GM21717 (cell line): ENCODE data around the gene ARID4B.
"Not testable (repeated sequence)": the region's sequence is repeated elsewhere in the genome, so short reads cannot be mapped to it uniquely, and the experiment has no call there.

ENCODE experiments used
- ATAC-seq: cut with Tn5 transposase; IDR thresholded peaks from one replicate; pipeline ENCODE4 v1.9.1; 2021; ENCODE audit warnings: mild to moderate bottlenecking, moderate library complexity; ENCODE audit not compliant: unreplicated experiment

Gene ARID4B

DNA sequence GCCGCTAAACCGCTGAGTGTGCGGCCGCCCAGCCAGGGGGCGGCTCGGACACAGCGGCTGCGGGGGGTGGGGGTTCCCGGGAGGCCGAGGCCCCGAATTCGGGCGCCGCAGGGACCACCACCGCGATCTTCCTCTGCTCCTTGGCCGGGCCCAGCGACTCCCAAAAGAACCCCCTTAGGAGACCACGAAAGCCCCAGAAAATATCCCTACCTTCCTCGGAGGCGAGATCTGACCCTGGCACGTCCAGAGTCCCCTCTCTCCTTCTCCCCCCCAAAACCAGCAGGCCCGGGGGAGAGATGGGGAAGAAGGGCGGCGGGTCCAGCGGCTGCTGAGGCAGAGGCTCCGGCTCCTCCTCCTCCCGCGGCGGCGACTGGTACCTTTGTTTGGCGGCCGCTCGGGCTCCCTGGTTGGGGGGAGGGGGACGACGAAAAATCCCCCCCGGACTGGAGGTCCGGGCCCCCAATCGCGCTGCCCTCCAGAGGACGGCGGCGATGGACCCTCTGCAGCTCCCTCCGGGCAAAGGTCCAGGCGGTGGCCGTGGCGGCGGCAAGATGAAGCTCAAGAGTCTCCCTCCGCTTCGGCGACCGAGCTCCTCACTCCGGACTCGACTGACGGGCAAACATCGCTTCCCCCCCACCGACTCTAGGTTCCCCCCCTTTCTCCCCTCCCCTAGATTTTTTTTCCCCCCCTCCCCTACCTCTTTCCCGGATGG lies at the start of gene ARID4B:
Gene ARID4B, minus strand, starts transcription at position 621 of the 712 bp plus-strand sequence. CDS start 1,260 bp downstream, outside the sequence.
- peak; percentile 12 for ATAC-seq

DNA sequence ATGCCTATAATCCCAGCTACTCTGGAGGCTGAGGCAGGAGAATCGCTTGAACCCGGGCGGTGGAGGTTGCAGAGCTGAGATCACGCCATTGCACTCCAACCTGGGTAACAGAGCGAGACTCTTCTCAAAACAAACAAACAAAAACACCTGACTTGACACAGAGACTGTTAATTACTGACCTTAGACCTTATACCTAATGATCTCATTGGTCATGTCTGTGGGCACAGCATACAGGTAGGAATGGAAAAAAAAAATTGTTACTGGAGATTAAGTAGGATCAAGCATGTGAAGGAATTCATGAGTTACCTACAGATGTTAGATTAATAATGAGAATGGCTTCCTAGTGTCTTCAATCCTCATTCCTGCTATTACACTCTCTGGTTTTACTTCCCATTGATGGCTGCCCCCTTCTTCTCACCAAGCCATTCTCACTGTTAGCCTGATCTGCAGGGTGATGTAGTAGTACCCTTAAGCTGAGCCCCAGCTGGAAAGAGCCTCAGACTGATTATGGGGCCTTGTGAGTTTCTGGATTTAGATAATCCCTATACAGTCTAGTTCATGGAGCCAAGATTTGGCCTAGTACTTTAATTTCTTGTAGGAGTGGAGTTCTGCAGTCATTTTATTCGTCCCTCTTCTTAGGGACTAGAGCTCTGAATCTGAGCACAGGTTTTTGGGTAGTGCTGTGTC lies 48.1 kb upstream of the ARID4B start:
- ATAC-seq = no peak

DNA sequence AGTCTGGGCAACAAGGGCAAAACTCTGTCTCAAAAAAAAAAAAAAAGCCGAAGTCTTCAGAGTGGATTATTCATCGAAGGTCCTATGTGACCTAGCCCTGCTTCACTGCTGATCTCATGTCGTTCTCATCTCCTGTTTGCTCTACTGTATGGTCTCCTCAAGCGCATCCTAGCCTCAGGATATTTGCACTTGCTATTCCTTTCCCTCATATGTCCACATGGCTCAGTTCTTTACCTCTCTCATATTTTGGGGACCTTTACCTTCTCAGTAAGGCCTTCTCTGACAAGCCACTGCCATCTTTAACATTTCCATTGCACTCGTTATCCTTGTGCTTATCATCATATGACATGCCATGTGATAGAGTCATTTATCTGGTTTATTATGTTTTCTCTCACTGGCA lies 41.8 kb upstream of the ARID4B start:
- ATAC-seq = no peak

DNA sequence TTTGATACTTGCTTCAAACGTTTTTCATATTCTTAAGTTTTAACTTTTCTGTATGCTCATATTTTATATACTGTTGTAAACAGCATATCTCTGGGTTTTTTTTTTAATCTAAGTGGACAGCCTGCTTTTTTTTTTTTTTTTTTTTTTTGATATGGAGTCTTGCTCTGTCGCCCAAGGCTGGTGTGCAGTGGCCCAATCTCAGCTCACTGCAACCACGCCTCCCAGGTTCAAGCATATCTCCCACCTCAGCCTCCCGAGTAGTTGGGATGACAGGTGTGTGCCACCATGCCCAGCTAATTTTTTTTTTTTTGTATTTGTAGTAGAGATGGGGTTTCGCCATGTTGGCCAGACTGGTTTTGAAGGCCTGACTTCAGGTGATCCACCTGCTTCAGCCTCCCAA lies 40.4 kb upstream of the ARID4B start:
- no peak for ATAC-seq

GRCh38 chr1:235367000-235367908 lies 39.3 kb upstream of the ARID4B start, which contains the start of gene TBCE:
TBCE (plus strand) TSS chr1:235367427; CDS start chr1:235380050, 12,623 bp downstream.
- peak; percentile 100 for ATAC-seq

DNA sequence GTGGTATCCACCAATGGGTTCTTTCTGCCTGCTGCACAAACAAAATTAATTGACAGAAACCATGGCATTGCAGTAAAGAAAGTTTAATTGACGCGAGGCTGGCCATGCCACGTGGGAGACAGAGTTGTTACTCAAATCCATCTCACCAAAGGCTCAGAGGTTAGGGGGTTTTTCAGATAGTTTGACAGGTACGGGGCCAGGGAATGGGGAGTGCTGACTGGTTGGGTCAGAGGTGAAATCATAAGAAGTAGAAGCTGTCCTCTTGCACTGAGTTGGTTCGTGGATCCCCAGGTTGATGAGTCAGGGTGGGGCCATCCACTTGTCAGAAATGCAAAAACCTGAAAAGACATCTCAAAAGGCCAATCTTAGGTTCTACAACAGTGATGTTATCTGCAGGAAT lies 38.3 kb upstream of the ARID4B start:
- ATAC-seq = no peak

GRCh38 chr1:235364189-235364588 lies 36.2 kb upstream of the ARID4B start:
- ATAC-seq = not testable (repeated sequence)

- no peak for ATAC-seq
These were observed 30.9 kb upstream of the ARID4B start for GRCh38 chr1:235358899-235359298.

GRCh38 chr1:235357485-235358373 lies 29.8 kb upstream of the ARID4B start:
- no peak for ATAC-seq

- no peak for ATAC-seq
These were observed 23.9 kb upstream of the ARID4B start for GRCh38 chr1:235351898-235352297.

GRCh38 chr1:235351441-235351840 lies 23.5 kb upstream of the ARID4B start:
- ATAC-seq = no peak

- no peak for ATAC-seq
These were observed 15.7 kb upstream of the ARID4B start for GRCh38 chr1:235343726-235344125.

DNA sequence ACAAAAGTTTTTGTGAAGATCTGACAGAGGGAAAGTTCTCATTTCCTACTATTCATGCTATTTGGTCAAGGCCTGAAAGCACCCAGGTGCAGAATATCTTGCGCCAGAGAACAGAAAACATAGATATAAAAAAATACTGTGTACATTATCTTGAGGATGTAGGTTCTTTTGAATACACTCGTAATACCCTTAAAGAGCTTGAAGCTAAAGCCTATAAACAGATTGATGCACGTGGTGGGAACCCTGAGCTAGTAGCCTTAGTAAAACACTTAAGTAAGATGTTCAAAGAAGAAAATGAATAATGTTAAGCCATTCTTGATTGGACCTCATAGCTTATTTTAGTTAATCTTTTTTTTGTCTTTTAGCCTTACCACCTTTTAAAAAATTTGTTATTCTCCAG lies 14.5 kb upstream of the ARID4B start:
- ATAC-seq = no peak

DNA sequence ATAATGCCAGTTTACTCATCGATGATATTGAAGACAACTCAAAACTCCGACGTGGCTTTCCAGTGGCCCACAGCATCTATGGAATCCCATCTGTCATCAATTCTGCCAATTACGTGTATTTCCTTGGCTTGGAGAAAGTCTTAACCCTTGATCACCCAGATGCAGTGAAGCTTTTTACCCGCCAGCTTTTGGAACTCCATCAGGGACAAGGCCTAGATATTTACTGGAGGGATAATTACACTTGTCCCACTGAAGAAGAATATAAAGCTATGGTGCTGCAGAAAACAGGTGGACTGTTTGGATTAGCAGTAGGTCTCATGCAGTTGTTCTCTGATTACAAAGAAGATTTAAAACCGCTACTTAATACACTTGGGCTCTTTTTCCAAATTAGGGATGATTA lies 14.1 kb upstream of the ARID4B start:
- no peak for ATAC-seq

DNA sequence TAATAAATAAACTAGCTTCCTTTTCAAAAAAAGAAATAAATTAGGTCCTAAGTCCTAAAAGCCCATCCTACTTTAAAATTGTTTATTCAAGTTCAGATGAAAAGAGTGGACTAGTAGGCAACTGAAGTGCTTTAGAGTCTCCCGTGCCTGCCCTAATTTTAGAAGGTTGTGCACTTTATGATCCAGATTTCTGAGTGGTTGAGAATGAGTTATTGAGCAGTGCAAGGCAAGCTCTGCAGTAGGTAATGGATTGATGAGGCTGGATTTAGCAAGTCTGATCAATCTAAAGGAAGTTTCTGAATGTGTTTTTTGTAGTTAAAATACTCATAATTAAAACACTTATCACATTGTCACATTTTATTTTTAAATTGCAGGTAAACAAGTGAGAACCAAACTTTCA lies 13.4 kb upstream of the ARID4B start:
- ATAC-seq = no peak

DNA sequence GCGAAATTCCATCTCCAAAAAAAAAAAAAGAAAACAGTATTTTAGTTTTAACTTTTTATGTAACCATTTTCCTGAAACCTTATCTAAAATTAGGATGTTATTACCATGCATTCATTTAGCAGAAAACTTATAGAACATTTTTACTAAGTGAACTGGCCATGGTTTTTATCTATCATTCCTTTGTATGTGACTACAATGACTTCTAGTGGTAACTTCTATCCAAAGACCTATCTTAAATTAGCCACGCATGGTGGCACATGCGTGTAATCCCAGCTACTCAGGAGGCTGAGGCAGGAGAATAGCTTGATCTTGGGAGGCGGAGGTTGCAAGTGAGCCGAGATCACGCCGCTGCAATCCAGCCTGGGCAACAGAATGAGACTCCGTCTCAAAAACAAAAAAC lies 11.8 kb upstream of the ARID4B start:
- ATAC-seq = no peak

GRCh38 chr1:235336903-235337302 lies 8.9 kb upstream of the ARID4B start:
- no peak for ATAC-seq

GRCh38 chr1:235331401-235331800 lies 3.4 kb upstream of the ARID4B start:
- no peak for ATAC-seq

- ATAC-seq = no peak
These were observed 2.9 kb upstream of the ARID4B start for GRCh38 chr1:235330918-235331285.

GRCh38 chr1:235329139-235329902 lies 1.3 kb upstream of the ARID4B start:
- peak; percentile 25 for ATAC-seq
